A673 (cell line): ENCODE results near the gene LCORL. TPM values are rescaled to one million over a fixed set of nuclear protein-coding genes. Genes with fewer than 3 reads are reported as not detected.

Source experiments
- BruUV-seq: library from RNA; stranded (reverse); fragments of 400-500 nt; replicated peaks from 2 replicates; lab custom pipeline; 2021; lab: Mats Ljungman, UMichigan
- CTCF ChIA-PET: fragments of 300-600 bp; sonication (Branson Sonifier 250); formaldehyde crosslinking; loops from one replicate; lab custom pipeline; 2022; ENCODE audit warnings: antibody characterized with exemption; lab: Charles Lee
- POLR2A ChIA-PET: fragments of 300-600 bp; sonication (Branson Sonifier 250); formaldehyde crosslinking; loops from one replicate; lab custom pipeline; 2022; ENCODE audit warnings: antibody characterized with exemption; ENCODE audit not compliant: low non-redundant PET; lab: Charles Lee
- DNase-seq: peaks from one replicate; pipeline ENCODE4 v3.0.0-alpha.2; 2015; ENCODE audit warnings: low spot score
- H3K27ac ChIP-seq: fragments of 200-600 bp; sonication (generic); 2 replicates; pipeline ENCODE4 v1.5.1; 2016; ENCODE audit warnings: mixed run types, low read depth, mild to moderate bottlenecking, mixed read lengths, antibody characterized with exemption, low read length; ENCODE audit not compliant: poor library complexity, severe bottlenecking
- H3K27me3 ChIP-seq: fragments of 200-600 bp; sonication (generic); replicated peaks from 2 replicates; pipeline ENCODE4 v1.6.1; 2017; ENCODE audit warnings: mixed run types, low read depth, mild to moderate bottlenecking, mixed read lengths, antibody characterized with exemption, low read length; ENCODE audit not compliant: insufficient read depth, poor library complexity
- H3K36me3 ChIP-seq: fragments of 200-600 bp; sonication (generic); 2 replicates; pipeline ENCODE4 v1.6.1; 2016; ENCODE audit warnings: mixed run types, mild to moderate bottlenecking, mixed read lengths, antibody characterized with exemption, low read length; ENCODE audit not compliant: insufficient read depth, poor library complexity, severe bottlenecking
- H3K4me1 ChIP-seq: fragments of 200-600 bp; sonication (generic); 2 replicates; pipeline ENCODE4 v1.6.1; 2017; ENCODE audit warnings: mixed run types, mild to moderate bottlenecking, mixed read lengths, antibody characterized with exemption, low read length; ENCODE audit not compliant: insufficient read depth, poor library complexity, severe bottlenecking
- H3K4me3 ChIP-seq: fragments of 200-600 bp; sonication (generic); 2 replicates; pipeline ENCODE4 v1.5.1; 2016; ENCODE audit warnings: low read depth, mixed run types, mild to moderate bottlenecking, mixed read lengths, low read length; ENCODE audit not compliant: poor library complexity, severe bottlenecking
- H3K9me3 ChIP-seq: fragments of 200-600 bp; sonication (generic); 2 replicates; pipeline ENCODE4 v1.6.1; 2016; ENCODE audit warnings: mixed run types, low read depth, mild to moderate bottlenecking, mixed read lengths, antibody characterized with exemption, low read length; ENCODE audit not compliant: poor library complexity, severe bottlenecking
- CTCF ChIP-seq: fragments of 300-800, 200-600 bp; sonication (generic); conservative IDR thresholded peaks from 2 replicates; pipeline ENCODE4 v1.5.1; 2017; ENCODE audit warnings: low read depth, mild to moderate bottlenecking, antibody characterized with exemption, low read length, moderate library complexity, mixed read lengths
- EZH2 ChIP-seq: fragments of 200-600 bp; sonication (generic); IDR thresholded peaks from 2 replicates; pipeline ENCODE4 v1.6.1; 2017; ENCODE audit warnings: borderline replicate concordance, low read depth, mild to moderate bottlenecking, mixed read lengths, antibody characterized with exemption, low read length; ENCODE audit not compliant: poor library complexity, severe bottlenecking
- intact Hi-C: fragments of 100-400 bp; cut with micrococcal nuclease; formaldehyde crosslinking; loops from one replicate; pipeline ENCODE4 v1.10.0; 2022; ENCODE audit not compliant: unreplicated experiment
- total RNA-seq: library from RNA; stranded (reverse); gene quantifications from 2 replicates; pipeline ENCODE4 v1.2.3, GENCODE V29; 2021

The LCORL gene
- total RNA-seq, 1 experiment from 2014 or later, result 29.7 TPM

GRCh38 chr4:17962171-17962570, 59.4 kb downstream of the LCORL start:
- POLR2A ChIA-PET, result no interaction called here
- H3K36me3 ChIP-seq, result peaks cover 4% of the 10 kb centered on the region
- intact Hi-C loops, result no loop called here

GRCh38 chr4:17961249-17961648, 60.3 kb downstream of the LCORL start:
- no TSS peak for BruUV-seq

More at GRCh38 chr4:17962171-17962570, 59.4 kb downstream of the LCORL start:
- Histone ChIP-seq H3K27ac (no peak overlapping the region), H3K4me1 (no peaks in the 10 kb centered on the region), H3K9me3 (no peaks in the 10 kb centered on the region), H3K27me3 (no peaks in the 10 kb centered on the region), H3K4me3 (no peak overlapping the region)
- no TSS peak for BruUV-seq
- no peak for TF ChIP-seq CTCF
- DNase-seq, result no peak
- CTCF ChIA-PET, result no interaction called here

GRCh38 chr4:17958181-17958580, 63.4 kb downstream of the LCORL start:
- intact Hi-C loops, result no loop called here
- H3K36me3 ChIP-seq, result peaks cover 4% of the 10 kb centered on the region
- H3K9me3 ChIP-seq, result no peaks in the 10 kb centered on the region
- H3K27me3 ChIP-seq, result no peaks in the 10 kb centered on the region
- H3K4me3 ChIP-seq, result no peak overlapping the region
- ChIA-PET POLR2A (no interaction called here), CTCF (no interaction called here)
- TF ChIP-seq EZH2 (no peak), CTCF (no peak)
- no peak overlapping the region for H3K27ac ChIP-seq
- no TSS peak for BruUV-seq
- DNase-seq, result no peak
- H3K4me1 ChIP-seq, result no peaks in the 10 kb centered on the region

More at GRCh38 chr4:17961249-17961648, 60.3 kb downstream of the LCORL start:
- intact Hi-C loops, result no loop called here
- no peaks in the 10 kb centered on the region for H3K4me1 ChIP-seq
- no peak for DNase-seq
- no peak overlapping the region for H3K4me3 ChIP-seq
- peaks cover 4% of the 10 kb centered on the region for H3K36me3 ChIP-seq
- POLR2A ChIA-PET, result no interaction called here
- TF ChIP-seq CTCF, result no peak
- no peak for TF ChIP-seq EZH2
- H3K27ac ChIP-seq, result no peak overlapping the region
- H3K27me3 ChIP-seq, result no peaks in the 10 kb centered on the region
- no peaks in the 10 kb centered on the region for H3K9me3 ChIP-seq
- CTCF ChIA-PET, result no interaction called here
